HL-60/S4 treated with retinoic acid at 250 ng/mL for 4 days and 3 days (cell line): ENCODE data around the gene PAQR9.

Source experiments
- in situ Hi-C: fragments of 300-500 bp; cut with MboI; formaldehyde crosslinking; loops from 2 replicates; pipeline ENCODE4 v1.7.0; 2022; ENCODE audit warnings: low sequenced_read_pairs

The PAQR9 gene

GRCh38 chr3:142926368-142926944 lies 37.0 kb downstream of the PAQR9 start:
- in situ Hi-C loops, result no loop called here

- in situ Hi-C loops, result no loop called here
Observed at GRCh38 chr3:142925140-142925539, 38.3 kb downstream of the PAQR9 start.

DNA sequence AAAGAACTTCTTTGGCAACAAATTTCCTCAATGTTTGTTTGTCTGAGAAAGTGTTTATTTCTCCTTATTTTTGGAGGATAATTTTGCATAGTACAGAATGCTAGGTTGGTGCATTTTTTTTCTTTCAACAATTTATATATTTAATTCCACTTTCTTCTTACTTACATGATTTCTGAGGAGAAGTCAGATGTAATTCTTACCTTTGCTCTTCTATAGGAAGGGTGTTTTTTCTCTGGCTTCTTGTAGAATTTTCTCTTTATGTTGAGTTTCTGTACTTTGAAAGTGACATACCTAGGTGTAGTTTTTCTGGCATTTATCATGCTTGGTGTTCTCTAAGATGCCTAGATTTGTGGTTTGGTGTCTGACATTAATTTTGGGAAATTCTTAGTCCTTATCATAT lies 39.8 kb downstream of the PAQR9 start:
- in situ Hi-C loops, result no loop called here

DNA sequence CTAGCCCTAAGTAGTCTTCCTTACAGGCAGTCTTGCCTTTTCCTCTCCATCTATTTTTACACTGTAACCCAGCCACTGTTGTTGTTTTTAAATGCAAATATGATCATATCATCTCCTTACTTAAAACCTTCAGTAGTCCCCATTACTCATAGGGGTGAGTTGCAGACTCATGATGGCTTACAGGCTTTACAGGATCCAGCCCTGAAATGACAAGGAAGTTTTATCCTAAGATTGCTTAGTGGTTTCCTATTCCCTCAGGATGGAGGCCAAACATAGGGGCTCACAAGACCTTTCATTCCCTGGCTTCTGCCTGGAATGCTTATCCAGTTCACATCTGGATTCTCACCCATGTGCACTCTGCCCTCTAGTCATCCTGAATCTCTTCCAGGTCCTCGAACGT lies 46.9 kb downstream of the PAQR9 start:
- in situ Hi-C loops, result no loop called here

DNA sequence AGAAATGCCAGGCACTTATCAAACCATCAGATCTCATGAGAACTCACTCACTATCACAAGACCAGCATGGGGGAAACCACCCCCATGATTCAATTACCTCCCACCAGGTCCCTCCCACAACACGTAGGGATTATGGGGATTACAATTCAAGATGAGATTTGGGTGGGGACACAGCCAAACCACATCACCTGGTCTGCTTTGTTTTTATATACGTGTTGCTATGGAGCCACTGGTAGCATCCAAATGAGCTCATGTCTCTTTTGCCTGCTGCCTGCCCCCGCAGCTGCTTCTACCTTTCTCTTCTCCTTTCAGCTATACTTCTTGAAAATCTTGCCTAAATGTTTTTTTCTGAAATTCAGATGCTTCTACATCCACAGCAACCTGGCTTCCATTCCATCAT lies 47.8 kb downstream of the PAQR9 start:
- in situ Hi-C loops, result no loop called here

DNA sequence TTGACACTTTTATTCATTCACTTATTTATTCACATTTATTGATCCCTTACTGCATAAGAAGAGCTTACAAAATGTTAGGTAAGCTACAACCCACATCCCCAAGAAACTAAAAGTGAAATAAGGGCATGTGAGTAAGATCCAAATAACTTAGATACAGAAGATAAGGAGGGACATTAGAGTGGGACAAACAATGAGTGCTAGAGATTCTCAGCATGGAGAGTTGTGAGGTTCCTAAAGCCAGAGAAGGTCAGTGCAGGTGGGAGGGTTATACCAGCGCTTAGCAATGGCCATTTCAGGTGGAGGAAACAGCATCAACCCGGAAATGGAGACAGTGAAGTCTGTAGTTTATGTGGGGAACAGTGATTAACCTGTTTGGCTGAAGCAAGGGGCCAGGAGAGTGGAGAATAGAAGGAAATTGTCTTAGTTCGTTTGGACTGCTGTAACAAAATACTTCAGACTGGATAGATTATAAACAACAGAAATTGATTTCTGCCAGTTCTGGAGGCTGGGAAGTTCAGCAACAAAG lies 49.1 kb downstream of the PAQR9 start:
- in situ Hi-C loops, result no loop called here

- in situ Hi-C loops, result no loop called here
Observed at GRCh38 chr3:142913432-142913831, 50.0 kb downstream of the PAQR9 start.

DNA sequence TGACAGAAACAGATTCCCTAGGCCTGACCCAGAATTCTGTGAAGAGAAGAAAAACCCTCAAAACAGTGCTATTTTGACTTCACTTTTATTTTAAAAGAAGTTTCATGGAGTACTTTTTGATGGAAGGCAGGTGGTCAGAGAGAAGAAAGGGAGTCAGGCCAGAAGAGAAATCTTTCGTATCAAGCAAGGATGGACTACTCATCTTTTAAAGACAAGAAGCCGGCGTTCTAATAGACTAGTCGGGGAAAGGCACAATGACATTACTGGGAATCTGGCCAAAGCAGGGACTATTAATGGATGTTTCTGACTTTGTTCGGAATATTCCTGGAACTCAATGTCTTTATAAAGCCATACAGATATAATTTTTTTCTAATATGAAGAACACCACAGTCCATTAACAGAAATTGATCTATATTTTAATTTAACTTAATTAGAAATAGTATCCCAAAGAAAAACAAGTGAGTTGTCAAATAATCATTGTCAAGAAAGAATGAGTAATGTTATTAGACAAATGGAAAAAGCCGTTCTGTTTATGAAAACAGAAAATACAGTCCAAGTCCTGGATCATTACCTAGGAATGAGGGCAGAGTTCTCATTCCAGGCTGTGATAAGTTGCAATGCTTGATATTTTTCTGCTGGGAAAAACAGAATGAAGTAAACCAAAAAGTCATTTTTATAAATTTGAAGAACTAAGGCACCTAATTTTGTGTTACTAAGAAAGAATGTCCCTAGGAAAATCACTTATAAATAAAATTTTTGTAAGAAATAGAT lies 50.9 kb downstream of the PAQR9 start:
- in situ Hi-C loops, result no loop called here
